Natural killer cell (primary cell): ENCODE data around the gene DAW1. TPM values are rescaled to one million over a fixed set of nuclear protein-coding genes. Genes with fewer than 3 reads are reported as not detected.

Experiments
- ATAC-seq, 3 donors: fragments of 150-1000 bp in 2 of 3; fragments of 200-7000 bp in 1 of 3; cut with Tn5 transposase; 1 replicate in 1 of 3; 2 replicates in 2 of 3; pipeline ENCODE4 v1.10.0; 2021; ENCODE audit warnings: mild to moderate bottlenecking in 2 of 3, moderate library complexity in 2 of 3
- DNase-seq, 2 donors: peaks; one replicate each; pipeline versions ENCODE4 v3.0.0 to v3.0.0-alpha.2; 2013 to 2021; ENCODE audit warnings: mixed read lengths in 1 of 2
- H3K27ac ChIP-seq: one replicate; pipeline ENCODE4 v1.5.1; 2013; ENCODE audit warnings: mild to moderate bottlenecking, low read length
- H3K27me3 ChIP-seq: one replicate; pipeline ENCODE4 v1.6.1; 2013; ENCODE audit warnings: low read length; ENCODE audit not compliant: control insufficient read depth, insufficient read depth
- H3K36me3 ChIP-seq: one replicate; pipeline ENCODE4 v1.6.1; 2013; ENCODE audit warnings: low read length; ENCODE audit not compliant: control insufficient read depth, insufficient read depth
- H3K4me1 ChIP-seq: one replicate; pipeline ENCODE4 v1.6.1; 2013; ENCODE audit warnings: low read length; ENCODE audit not compliant: control insufficient read depth, insufficient read depth
- H3K4me3 ChIP-seq: one replicate; pipeline ENCODE4 v1.5.1; 2013; ENCODE audit warnings: low read length
- H3K9me3 ChIP-seq: one replicate; pipeline ENCODE4 v1.6.1; 2013; ENCODE audit warnings: low read length; ENCODE audit not compliant: control insufficient read depth, insufficient read depth
- H3K27ac Mint-ChIP-seq, 2 donors: one replicate each; pipeline ENCODE4 v1.8.0; 2022; ENCODE audit warnings: mild to moderate bottlenecking in 2 of 2, mixed read lengths in 2 of 2, moderate library complexity in 1 of 2
- H3K27me3 Mint-ChIP-seq, 2 donors: one replicate each; pipeline ENCODE4 v1.8.0; 2022; ENCODE audit warnings: low read depth in 2 of 2, mixed read lengths in 2 of 2
- H3K36me3 Mint-ChIP-seq: one replicate; pipeline ENCODE4 v1.8.0; 2022; ENCODE audit warnings: mixed read lengths
- H3K4me1 Mint-ChIP-seq, 2 donors: one replicate each; pipeline ENCODE4 v1.8.0; 2022; ENCODE audit warnings: mixed read lengths in 2 of 2
- H3K4me3 Mint-ChIP-seq: one replicate; pipeline ENCODE4 v1.8.0; 2022; ENCODE audit warnings: mild to moderate bottlenecking, moderate library complexity, mixed read lengths
- H3K9me3 Mint-ChIP-seq, 2 donors: one replicate each; pipeline ENCODE4 v1.8.0; 2022; ENCODE audit warnings: mixed read lengths in 2 of 2
- CTCF ChIP-seq: fragments of 200-600 bp; IDR thresholded peaks from one replicate; pipeline ENCODE4 v1.8.0; 2022; ENCODE audit warnings: antibody characterized with exemption
- whole genome bisulfite sequencing: methylation state at CpG from one replicate; pipeline ENCODE4 v1.1.7; 2013; ENCODE audit warnings: missing lambda C conversion rate; ENCODE audit not compliant: insufficient coverage; 5-methylcytosine and 5-hydroxymethylcytosine counted together
- intact Hi-C: fragments of 100-400 bp; cut with micrococcal nuclease; formaldehyde crosslinking; loops from one replicate; pipeline ENCODE4 v1.14.2; 2022
- total RNA-seq, 4 donors: library from RNA; stranded (reverse); fragments of 120-200 nt in 1 of 4; gene quantifications; one replicate each; pipeline versions ENCODE4 v1.2.3 to v1.2.4, GENCODE V29; 2013 to 2022

Gene DAW1
- total RNA-seq, 3 donors from 2014 or later (not counting 1 experiment from before 2014, with no cell fraction given) = not detected

- no peak for DNase-seq
- TF ChIP-seq CTCF = no peak
- H3K9me3 Mint-ChIP-seq = peaks cover 5 to 6% of the 10 kb centered on the region in 2 donors
- peaks cover 15 to 18% of the 10 kb centered on the region in 2 donors for H3K27me3 Mint-ChIP-seq
- Histone ChIP-seq H3K27ac (no peak overlapping the region), H3K27me3 (peaks cover 5% of the 10 kb centered on the region), H3K36me3 (no peaks in the 10 kb centered on the region), H3K9me3 (no peaks in the 10 kb centered on the region), H3K4me3 (no peak overlapping the region), H3K4me1 (no peaks in the 10 kb centered on the region)
- H3K27ac Mint-ChIP-seq = no peak overlapping the region
- no peak overlapping the region for H3K4me3 Mint-ChIP-seq
- intact Hi-C loops = no loop called here
- H3K36me3 Mint-ChIP-seq = no peaks in the 10 kb centered on the region
- H3K4me1 Mint-ChIP-seq = no peaks in the 10 kb centered on the region
- ATAC-seq = no peak
- WGBS = 87% methylated on average over 6 of the region's 6 CpGs
Measured at GRCh38 chr2:227876300-227876801, 4.9 kb downstream of the DAW1 start.

GRCh38 chr2:227877421-227878310 is 6.2 kb downstream of the DAW1 start:
- no peaks in the 10 kb centered on the region for H3K36me3 ChIP-seq
- TF ChIP-seq CTCF = no peak
- H3K27me3 Mint-ChIP-seq = peaks cover 12 to 17% of the 10 kb centered on the region in 2 donors
- no peak overlapping the region for H3K4me3 ChIP-seq
- H3K27ac Mint-ChIP-seq = no peak overlapping the region
- intact Hi-C loops = no loop called here
- H3K27ac ChIP-seq = no peak overlapping the region
- WGBS = 79% methylated on average over 8 of the region's 9 CpGs
- DNase-seq (no peak), ATAC-seq (peak in 1 of 3 donors; percentile 35)
- H3K9me3 Mint-ChIP-seq = peaks cover 5 to 6% of the 10 kb centered on the region in 2 donors
- no peaks in the 10 kb centered on the region for H3K4me1 ChIP-seq
- H3K27me3 ChIP-seq = no peaks in the 10 kb centered on the region
- H3K36me3 Mint-ChIP-seq = no peaks in the 10 kb centered on the region
- H3K4me3 Mint-ChIP-seq = no peak overlapping the region
- no peaks in the 10 kb centered on the region for H3K9me3 ChIP-seq
- peaks cover 0 to 9% of the 10 kb centered on the region in 2 donors for H3K4me1 Mint-ChIP-seq

- no peaks in the 10 kb centered on the region for H3K9me3 ChIP-seq
- TF ChIP-seq CTCF = no peak
- Mint-ChIP-seq H3K4me1 (peaks cover 0 to 12% of the 10 kb centered on the region in 2 donors), H3K27ac (no peak overlapping the region), H3K36me3 (no peaks in the 10 kb centered on the region), H3K27me3 (peaks cover 0 to under 1% of the 10 kb centered on the region in 2 donors), H3K4me3 (no peak overlapping the region), H3K9me3 (no peaks in the 10 kb centered on the region)
- no peaks in the 10 kb centered on the region for H3K27me3 ChIP-seq
- H3K4me1 ChIP-seq = no peaks in the 10 kb centered on the region
- WGBS = 92% methylated on average over 3 of the region's 3 CpGs
- H3K36me3 ChIP-seq = no peaks in the 10 kb centered on the region
- H3K4me3 ChIP-seq = no peak overlapping the region
- ATAC-seq (no peak), DNase-seq (no peak)
- H3K27ac ChIP-seq = no peak overlapping the region
- intact Hi-C loops = no loop called here
Measured at GRCh38 chr2:227880460-227880859, 9.0 kb downstream of the DAW1 start.
